ENCODE results near the gene CD8A. TPM values are rescaled to one million over a fixed set of nuclear protein-coding genes. Genes with fewer than 3 reads are reported as not detected.

CD8A gene
- polyA plus RNA-seq, 1 donor from 2014 or later, result 1.4 TPM

DNA sequence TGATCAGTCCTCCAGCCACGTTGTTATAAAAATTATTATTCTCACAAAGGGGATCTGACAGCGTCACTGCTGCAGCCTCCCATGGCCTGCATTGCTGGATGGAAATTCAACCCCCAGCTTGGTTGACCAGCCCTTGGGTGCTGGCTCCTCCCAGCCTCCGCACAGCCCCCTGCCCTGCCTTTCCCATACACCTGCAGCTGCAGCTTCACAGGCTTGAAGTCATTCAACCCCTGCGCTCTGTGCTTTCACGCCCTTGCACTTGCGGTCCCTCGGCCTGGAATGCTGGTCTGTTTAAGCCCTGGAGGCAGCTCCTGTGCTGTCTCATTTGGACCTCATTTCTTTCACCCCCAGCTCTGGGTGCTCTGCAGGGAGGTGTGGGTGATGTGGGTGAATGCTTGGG, 860 bp upstream of the CD8A start:
- Mint-ChIP-seq H3K4me3 (peak overlapping the region; percentile 50 to 88 (median 86)), H3K27me3 (peaks cover 55% of the 10 kb centered on the region), H3K36me3 (peaks cover 6% of the 10 kb centered on the region), H3K9me3 (peaks cover 8 to 17% (median 11%) of the 10 kb centered on the region in 3 donors), H3K27ac (no peak overlapping the region), H3K4me1 (peaks cover 7 to 16% (median 9%) of the 10 kb centered on the region in 3 donors)

- peaks cover 7 to 16% (median 9%) of the 10 kb centered on the region in 3 donors for H3K4me1 Mint-ChIP-seq
- peak overlapping the region in 1 of 3 donors; percentile 63 for H3K27ac Mint-ChIP-seq
- H3K4me3 Mint-ChIP-seq, result peak overlapping the region; percentile 59 to 92 (median 77)
- peaks cover 52% of the 10 kb centered on the region for H3K27me3 Mint-ChIP-seq
- H3K36me3 Mint-ChIP-seq, result no peaks in the 10 kb centered on the region
- H3K9me3 Mint-ChIP-seq, result peaks cover 0 to 4% (median 3%) of the 10 kb centered on the region in 3 donors
Measured at GRCh38 chr2:86790134-86790675, 508 bp downstream of the CD8A start.

DNA sequence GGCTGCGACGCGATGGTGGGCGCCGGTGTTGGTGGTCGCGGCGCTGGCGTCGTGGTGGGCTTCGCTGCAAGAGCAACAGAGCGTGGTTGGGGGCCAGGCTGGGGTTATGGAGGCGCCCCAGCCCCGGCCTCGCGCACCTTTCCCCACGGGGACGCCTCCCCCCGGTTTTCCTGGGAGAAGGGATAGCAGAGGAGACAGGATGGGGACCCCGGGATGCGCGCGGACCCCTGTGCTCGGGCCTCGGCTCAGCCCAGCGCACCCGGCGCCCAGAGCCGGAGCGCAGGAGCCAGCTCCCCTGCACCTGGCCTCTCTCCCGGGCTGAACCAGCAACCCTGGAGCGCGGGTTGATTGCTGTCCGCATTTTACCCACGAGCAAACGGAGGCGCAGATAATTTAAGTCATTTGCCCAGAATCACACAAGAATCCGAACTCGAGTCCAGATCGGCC, 1.0 kb downstream of the CD8A start:
- peaks cover 0 to 3% (median 0%) of the 10 kb centered on the region in 3 donors for H3K9me3 Mint-ChIP-seq
- H3K4me1 Mint-ChIP-seq, result peaks cover 7 to 16% (median 9%) of the 10 kb centered on the region in 3 donors
- H3K4me3 Mint-ChIP-seq, result peak overlapping the region; percentile 59 to 92 (median 77)
- peaks cover 47% of the 10 kb centered on the region for H3K27me3 Mint-ChIP-seq
- H3K27ac Mint-ChIP-seq, result no peak overlapping the region
- H3K36me3 Mint-ChIP-seq, result no peaks in the 10 kb centered on the region

- H3K36me3 Mint-ChIP-seq, result no peaks in the 10 kb centered on the region
- no peaks in the 10 kb centered on the region for H3K9me3 Mint-ChIP-seq
- no peak overlapping the region for H3K27ac Mint-ChIP-seq
- H3K4me3 Mint-ChIP-seq, result peak overlapping the region in 1 of 4 donors; percentile 38
- peaks cover 10 to 20% (median 11%) of the 10 kb centered on the region in 3 donors for H3K4me1 Mint-ChIP-seq
- H3K27me3 Mint-ChIP-seq, result peaks cover 41% of the 10 kb centered on the region
Measured at GRCh38 chr2:86788881-86789686, 1.6 kb downstream of the CD8A start.

- H3K4me3 Mint-ChIP-seq, result no peak overlapping the region
- H3K27me3 Mint-ChIP-seq, result peaks cover 32% of the 10 kb centered on the region
- peaks cover 15 to 28% (median 16%) of the 10 kb centered on the region in 3 donors for H3K4me1 Mint-ChIP-seq
- H3K9me3 Mint-ChIP-seq, result no peaks in the 10 kb centered on the region
- H3K27ac Mint-ChIP-seq, result no peak overlapping the region
- no peaks in the 10 kb centered on the region for H3K36me3 Mint-ChIP-seq
Measured at GRCh38 chr2:86788165-86788564, 2.5 kb downstream of the CD8A start.

DNA sequence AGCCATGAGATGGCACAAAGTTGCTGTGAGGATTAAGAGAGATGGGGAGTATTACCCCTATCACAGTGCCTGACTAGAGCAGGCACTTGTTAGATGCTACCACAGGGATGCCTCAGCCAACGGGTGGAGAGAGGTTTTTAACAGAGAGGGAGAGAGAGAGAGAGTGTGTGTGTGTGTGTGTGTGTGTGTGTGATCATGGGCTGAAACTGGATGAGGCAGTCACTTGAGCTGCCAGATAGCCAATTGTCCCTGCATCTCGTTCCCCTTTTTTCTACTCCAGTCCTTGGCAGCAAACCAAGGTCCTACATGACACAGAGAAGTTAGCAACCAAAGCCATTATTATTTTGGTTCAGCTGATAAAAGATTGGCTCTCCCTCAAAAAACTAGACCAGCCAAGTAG, 3.0 kb downstream of the CD8A start:
- Mint-ChIP-seq H3K4me3 (no peak overlapping the region), H3K27me3 (peaks cover 28% of the 10 kb centered on the region)

DNA sequence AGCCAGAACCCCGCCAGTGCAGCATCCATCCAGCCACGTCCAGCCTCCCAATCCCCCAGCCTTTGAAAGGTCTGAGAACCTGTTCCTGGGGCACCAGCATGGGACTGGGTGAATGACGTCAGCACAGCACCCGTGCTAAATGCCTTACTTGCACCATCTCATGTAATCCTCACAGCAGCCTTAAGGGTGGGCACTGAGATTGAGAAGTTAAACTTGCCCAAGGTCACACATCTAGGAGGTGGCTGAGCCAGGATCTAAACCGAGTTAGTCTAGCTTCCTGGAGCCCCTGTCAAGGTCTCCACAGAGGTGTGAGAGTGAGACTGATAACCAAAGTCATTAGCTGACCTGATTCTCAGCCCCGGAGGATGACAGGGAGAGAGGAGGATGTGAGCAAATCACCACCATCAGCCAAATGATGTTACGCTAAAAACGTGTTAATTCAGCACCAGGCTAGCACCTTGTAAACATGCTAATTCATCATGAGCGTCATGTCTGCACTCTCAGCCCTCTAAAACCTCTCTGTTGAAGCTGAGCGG, 4.6 kb downstream of the CD8A start:
- Mint-ChIP-seq H3K4me3 (no peak overlapping the region), H3K4me1 (peaks cover 15 to 19% (median 17%) of the 10 kb centered on the region in 3 donors), H3K36me3 (no peaks in the 10 kb centered on the region), H3K9me3 (no peaks in the 10 kb centered on the region), H3K27me3 (peaks cover 16% of the 10 kb centered on the region), H3K27ac (no peak overlapping the region)

More for the DNA sequence above, 3.0 kb downstream of the CD8A start:
- Mint-ChIP-seq H3K9me3 (no peaks in the 10 kb centered on the region), H3K36me3 (no peaks in the 10 kb centered on the region), H3K4me1 (peaks cover 15 to 28% (median 16%) of the 10 kb centered on the region in 3 donors), H3K27ac (no peak overlapping the region)

DNA sequence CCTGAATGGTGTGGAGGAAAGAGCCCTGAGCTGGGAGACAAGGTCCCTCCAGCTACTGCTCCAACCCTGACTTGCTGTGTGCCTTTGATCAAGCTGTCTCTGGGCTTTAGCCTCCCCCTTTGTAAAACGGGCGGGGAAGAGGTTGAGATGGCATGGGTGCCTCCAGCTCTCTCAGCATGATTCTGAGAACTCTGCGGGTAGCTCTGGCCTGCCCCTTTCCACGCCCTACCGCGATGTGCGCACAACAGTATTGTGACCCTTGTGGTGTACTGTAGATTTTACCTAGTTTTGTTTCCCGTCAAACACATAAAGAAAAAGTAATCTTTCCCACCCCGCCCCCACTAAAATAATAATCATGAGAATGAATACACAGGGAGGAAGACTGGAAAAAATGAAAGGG, 5.3 kb downstream of the CD8A start:
- no peaks in the 10 kb centered on the region for H3K9me3 Mint-ChIP-seq
- H3K4me1 Mint-ChIP-seq, result peaks cover 11 to 17% (median 14%) of the 10 kb centered on the region in 3 donors
- peaks cover 13% of the 10 kb centered on the region for H3K27me3 Mint-ChIP-seq
- no peaks in the 10 kb centered on the region for H3K36me3 Mint-ChIP-seq
- H3K27ac Mint-ChIP-seq, result no peak overlapping the region
- no peak overlapping the region for H3K4me3 Mint-ChIP-seq

- Mint-ChIP-seq H3K4me1 (peaks cover 11 to 14% (median 12%) of the 10 kb centered on the region in 3 donors), H3K27ac (peak overlapping the region; percentile 14 to 92 (median 80)), H3K4me3 (peak overlapping the region; percentile 8 to 65 (median 59)), H3K36me3 (no peaks in the 10 kb centered on the region), H3K9me3 (no peaks in the 10 kb centered on the region), H3K27me3 (peaks cover 3% of the 10 kb centered on the region)
Measured at GRCh38 chr2:86783615-86784339, 6.9 kb downstream of the CD8A start.

DNA sequence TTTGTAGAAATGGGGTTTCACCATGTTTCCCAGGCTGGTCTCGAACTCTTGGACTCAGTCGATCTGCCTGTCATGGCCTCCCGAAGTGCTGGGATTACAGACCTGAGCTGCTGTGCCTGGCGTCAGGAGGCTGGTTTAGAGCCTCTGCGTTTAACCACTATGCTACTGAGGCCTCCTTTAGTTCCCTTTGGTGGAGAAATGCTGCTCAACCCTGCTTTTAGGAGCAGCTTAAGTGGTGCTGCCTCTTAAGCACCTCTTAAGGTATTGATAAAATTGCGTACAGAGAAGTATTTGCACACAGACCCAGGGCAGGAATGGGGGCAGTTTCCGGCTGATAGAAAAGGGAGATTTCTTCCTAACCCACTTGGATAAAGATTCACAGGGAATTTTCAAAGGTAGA, 8.0 kb downstream of the CD8A start:
- Mint-ChIP-seq H3K27ac (no peak overlapping the region), H3K4me3 (no peak overlapping the region), H3K36me3 (no peaks in the 10 kb centered on the region), H3K9me3 (no peaks in the 10 kb centered on the region), H3K27me3 (no peaks in the 10 kb centered on the region), H3K4me1 (peaks cover 11 to 14% (median 12%) of the 10 kb centered on the region in 3 donors)

GRCh38 chr2:86781363-86781762, 9.3 kb downstream of the CD8A start:
- H3K4me1 Mint-ChIP-seq, result peaks cover 11 to 14% (median 12%) of the 10 kb centered on the region in 3 donors
- no peaks in the 10 kb centered on the region for H3K27me3 Mint-ChIP-seq
- H3K9me3 Mint-ChIP-seq, result no peaks in the 10 kb centered on the region
- no peak overlapping the region for H3K27ac Mint-ChIP-seq
- no peaks in the 10 kb centered on the region for H3K36me3 Mint-ChIP-seq
- H3K4me3 Mint-ChIP-seq, result no peak overlapping the region

- H3K4me1 Mint-ChIP-seq, result peaks cover 11 to 14% (median 12%) of the 10 kb centered on the region in 3 donors
- no peak overlapping the region for H3K27ac Mint-ChIP-seq
- no peaks in the 10 kb centered on the region for H3K36me3 Mint-ChIP-seq
- no peaks in the 10 kb centered on the region for H3K27me3 Mint-ChIP-seq
- H3K9me3 Mint-ChIP-seq, result no peaks in the 10 kb centered on the region
- no peak overlapping the region for H3K4me3 Mint-ChIP-seq
Measured at GRCh38 chr2:86779971-86780370, 10.7 kb downstream of the CD8A start.

GRCh38 chr2:86778957-86779356, 11.8 kb downstream of the CD8A start:
- Mint-ChIP-seq H3K4me3 (no peak overlapping the region), H3K4me1 (peaks cover 7 to 10% (median 7%) of the 10 kb centered on the region in 3 donors), H3K27ac (no peak overlapping the region), H3K27me3 (no peaks in the 10 kb centered on the region), H3K36me3 (peaks cover 6% of the 10 kb centered on the region), H3K9me3 (no peaks in the 10 kb centered on the region)

- Mint-ChIP-seq H3K9me3 (no peaks in the 10 kb centered on the region), H3K4me1 (peaks cover 0 to 4% (median 1%) of the 10 kb centered on the region in 3 donors), H3K27ac (no peak overlapping the region)
Measured at GRCh38 chr2:86776532-86776931, 14.2 kb downstream of the CD8A start.

GRCh38 chr2:86775338-86775737, 15.4 kb downstream of the CD8A start:
- Mint-ChIP-seq H3K27ac (no peak overlapping the region), H3K4me1 (no peaks in the 10 kb centered on the region), H3K27me3 (no peaks in the 10 kb centered on the region), H3K36me3 (peaks cover 6% of the 10 kb centered on the region), H3K9me3 (no peaks in the 10 kb centered on the region), H3K4me3 (no peak overlapping the region)

More at GRCh38 chr2:86776532-86776931, 14.2 kb downstream of the CD8A start:
- Mint-ChIP-seq H3K36me3 (peaks cover 6% of the 10 kb centered on the region), H3K4me3 (no peak overlapping the region), H3K27me3 (no peaks in the 10 kb centered on the region)

Measured in IgD-negative memory B cell (primary cell).